ENCODE results near the gene AURKA. TPM values are rescaled to one million over a fixed set of nuclear protein-coding genes. Genes with fewer than 3 reads are reported as not detected.
A peak's percentile ranks its signal among the peaks of the same experiment; 100 is the strongest.

AURKA gene
- total RNA-seq, 2 experiments from 2014 or later = 97.5 to 100 TPM

GRCh38 chr20:56430957-56431356 lies 38.9 kb upstream of the AURKA start:
- Mint-ChIP-seq H3K27me3 (no peaks in the 10 kb centered on the region), H3K9me3 (no peaks in the 10 kb centered on the region), H3K36me3 (ENCODE audit: low read depth) (peaks cover 8% of the 10 kb centered on the region), H3K27ac (peak overlapping the region; percentile 95), H3K4me3 (no peak overlapping the region), H3K4me1 (ENCODE audit: low read depth) (peaks cover 68% of the 10 kb centered on the region)
- TF ChIP-seq CTCF (IDR thresholded peaks at IDR 0.05) = no peak
- DNase-seq = no peak
- ATAC-seq = no peak
- ChIA-PET CTCF (interaction anchor here (6.3 kb wide), 1 partner anchor 14 kb away, joined by 35 read pairs; no protein-coding TSS in a partner anchor), POLR2A (interaction anchor here (2.1 to 3.7 kb wide), 2 partner anchors 11 to 12 kb away, joined by 5 to 27 read pairs; no protein-coding TSS in a partner anchor)
- intact Hi-C loops (cut with micrococcal nuclease) = no loop called here

DNA sequence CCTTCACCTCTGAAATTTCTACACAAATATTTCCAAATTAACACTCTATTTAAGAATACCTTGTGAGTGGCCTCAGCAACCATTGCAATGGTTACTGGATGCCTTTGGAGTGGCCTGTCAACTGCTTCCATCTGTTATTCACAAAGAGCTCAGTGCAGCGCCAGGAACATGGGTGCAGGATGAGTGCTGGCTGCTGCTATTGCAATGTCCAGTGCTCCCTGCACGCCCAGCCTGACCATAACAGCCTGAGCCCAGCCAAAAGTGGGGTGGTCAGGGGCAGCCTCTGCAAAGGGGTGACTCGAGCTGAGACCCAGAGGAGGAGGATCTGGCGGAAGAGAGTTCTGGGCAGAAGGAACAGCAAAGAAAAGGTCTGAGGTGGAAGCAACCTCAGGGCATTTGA lies 38.4 kb upstream of the AURKA start:
- DNase-seq (no peak), ATAC-seq (no peak)
- peaks cover 8% of the 10 kb centered on the region for H3K36me3 Mint-ChIP-seq (ENCODE audit: low read depth)
- ChIA-PET POLR2A (interaction anchor here (2.1 to 3.7 kb wide), 4 partner anchors 9 to 38 kb away, joined by 4 to 27 read pairs (median 8); partner anchors contain the start of genes AURKA and CSTF1), CTCF (interaction anchor here (6.3 kb wide), 1 partner anchor 14 kb away, joined by 35 read pairs; no protein-coding TSS in a partner anchor)
- H3K27me3 Mint-ChIP-seq = no peaks in the 10 kb centered on the region
- no peaks in the 10 kb centered on the region for H3K9me3 Mint-ChIP-seq
- peak overlapping the region; percentile 69 for H3K4me3 Mint-ChIP-seq
- no peak for TF ChIP-seq CTCF (IDR thresholded peaks at IDR 0.05)
- peak overlapping the region; percentile 95 for H3K27ac Mint-ChIP-seq
- H3K4me1 Mint-ChIP-seq (ENCODE audit: low read depth) = peaks cover 70% of the 10 kb centered on the region
- intact Hi-C loops (cut with micrococcal nuclease) = no loop called here

DNA sequence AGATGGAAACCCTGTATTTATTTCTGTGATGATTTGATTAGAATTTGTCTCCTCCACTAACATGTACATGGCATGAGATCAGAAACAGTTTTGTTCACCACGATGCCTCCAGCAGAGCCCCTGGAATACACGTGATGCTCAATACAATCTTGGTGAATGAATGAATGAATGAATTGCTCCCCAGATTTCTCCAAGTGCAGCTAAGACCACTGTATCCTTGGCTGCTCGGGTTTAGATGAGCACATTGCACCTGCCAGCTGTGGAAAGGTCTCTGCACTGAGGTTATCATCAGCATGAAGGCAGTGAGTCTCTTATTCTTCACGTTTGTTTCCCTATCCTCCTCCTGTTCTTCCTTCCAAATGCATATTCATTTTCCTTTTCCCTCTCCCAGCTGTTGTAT lies 37.9 kb upstream of the AURKA start:
- Mint-ChIP-seq H3K27me3 (no peaks in the 10 kb centered on the region), H3K4me3 (peak overlapping the region; percentile 69), H3K27ac (peak overlapping the region; percentile 95), H3K9me3 (no peaks in the 10 kb centered on the region), H3K4me1 (ENCODE audit: low read depth) (peaks cover 73% of the 10 kb centered on the region), H3K36me3 (ENCODE audit: low read depth) (peaks cover 8% of the 10 kb centered on the region)
- no peak for TF ChIP-seq CTCF (IDR thresholded peaks at IDR 0.05)
- ATAC-seq (no peak), DNase-seq (no peak)
- ChIA-PET CTCF (interaction anchor here (6.3 kb wide), 1 partner anchor 13 kb away, joined by 35 read pairs; no protein-coding TSS in a partner anchor), POLR2A (interaction anchor here (2.1 to 3.7 kb wide), 4 partner anchors 10 to 38 kb away, joined by 4 to 27 read pairs (median 8); partner anchors contain the start of genes AURKA and CSTF1)
- intact Hi-C loops (cut with micrococcal nuclease) = no loop called here

DNA sequence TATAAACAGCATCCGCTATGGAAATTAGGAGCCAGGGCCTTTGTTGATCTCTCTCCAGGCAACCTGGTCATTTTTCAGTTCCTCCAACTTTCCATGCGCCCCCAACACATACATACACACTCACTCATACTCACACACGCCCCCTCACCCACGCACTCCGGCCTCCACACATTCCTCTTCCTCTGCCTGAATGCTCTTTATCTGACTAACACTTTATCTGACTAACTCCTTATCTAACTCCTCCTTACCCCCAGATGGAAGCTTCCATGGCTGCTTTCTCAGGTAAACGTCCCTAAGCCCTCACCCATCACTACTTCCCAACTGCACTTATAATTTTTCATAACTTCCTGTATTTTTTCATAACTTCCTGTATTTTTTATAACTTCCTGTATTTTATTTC lies 37.5 kb upstream of the AURKA start:
- ChIA-PET CTCF (interaction anchor here (6.3 kb wide), 1 partner anchor 13 kb away, joined by 35 read pairs; no protein-coding TSS in a partner anchor), POLR2A (interaction anchor here (1.6 to 3.7 kb wide), 5 partner anchors 10 to 37 kb away, joined by 4 to 27 read pairs (median 6); partner anchors contain the start of genes AURKA, CASS4 and CSTF1)
- Mint-ChIP-seq H3K9me3 (no peaks in the 10 kb centered on the region), H3K4me1 (ENCODE audit: low read depth) (peaks cover 76% of the 10 kb centered on the region), H3K36me3 (ENCODE audit: low read depth) (peaks cover 8% of the 10 kb centered on the region), H3K4me3 (peak overlapping the region; percentile 69), H3K27me3 (no peaks in the 10 kb centered on the region), H3K27ac (peak overlapping the region; percentile 95)
- ATAC-seq (peak; percentile 54), DNase-seq (peak; percentile 78)
- intact Hi-C loops (cut with micrococcal nuclease) = no loop called here
- no peak for TF ChIP-seq CTCF (IDR thresholded peaks at IDR 0.05)

GRCh38 chr20:56428881-56429280 lies 36.9 kb upstream of the AURKA start:
- Mint-ChIP-seq H3K4me3 (peak overlapping the region; percentile 69), H3K27ac (peak overlapping the region; percentile 95), H3K4me1 (ENCODE audit: low read depth) (peaks cover 74% of the 10 kb centered on the region), H3K27me3 (no peaks in the 10 kb centered on the region), H3K36me3 (ENCODE audit: low read depth) (peaks cover 5% of the 10 kb centered on the region), H3K9me3 (no peaks in the 10 kb centered on the region)
- DNase-seq (no peak), ATAC-seq (no peak)
- intact Hi-C loops (cut with micrococcal nuclease) = no loop called here
- TF ChIP-seq CTCF (IDR thresholded peaks at IDR 0.05) = no peak
- CTCF ChIA-PET = interaction anchor here (0.7 to 6.3 kb wide), 2 partner anchors 9 to 12 kb away, joined by 3 to 35 read pairs; no protein-coding TSS in a partner anchor
- POLR2A ChIA-PET = interaction anchor here (1.6 to 3.7 kb wide), 5 partner anchors 10 to 37 kb away, joined by 4 to 27 read pairs (median 6); partner anchors contain the start of genes AURKA, CASS4 and CSTF1
